HG02870 (cell line): ENCODE results near the gene GADD45A.

Experiments used
- ATAC-seq: cut with Tn5 transposase; IDR thresholded peaks from one replicate; pipeline ENCODE4 v1.9.1; 2021; ENCODE audit warnings: mild to moderate bottlenecking, moderate library complexity; ENCODE audit not compliant: unreplicated experiment

Gene GADD45A

DNA sequence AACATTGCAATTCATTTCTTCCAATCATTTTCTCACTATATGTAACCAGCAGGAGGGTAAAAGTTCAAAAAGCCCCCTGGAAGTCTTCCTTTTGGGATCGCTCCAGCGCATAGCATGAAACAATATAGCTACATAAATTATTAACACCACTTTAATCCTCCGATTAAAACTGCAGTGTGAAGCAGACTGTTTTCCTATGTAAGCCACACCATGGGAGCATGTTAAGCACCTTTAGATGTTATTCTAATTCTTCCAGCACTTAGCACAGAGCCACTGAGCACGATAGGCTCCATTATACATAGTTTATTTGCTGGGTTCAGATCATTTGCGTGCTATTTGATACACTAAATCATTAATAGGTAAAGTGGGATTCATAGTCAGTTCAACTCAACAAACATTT, 18.4 kb upstream of the GADD45A start:
- no peak for ATAC-seq

- no peak for ATAC-seq
Measured at GRCh38 chr1:67668660-67669059, 16.3 kb upstream of the GADD45A start.

DNA sequence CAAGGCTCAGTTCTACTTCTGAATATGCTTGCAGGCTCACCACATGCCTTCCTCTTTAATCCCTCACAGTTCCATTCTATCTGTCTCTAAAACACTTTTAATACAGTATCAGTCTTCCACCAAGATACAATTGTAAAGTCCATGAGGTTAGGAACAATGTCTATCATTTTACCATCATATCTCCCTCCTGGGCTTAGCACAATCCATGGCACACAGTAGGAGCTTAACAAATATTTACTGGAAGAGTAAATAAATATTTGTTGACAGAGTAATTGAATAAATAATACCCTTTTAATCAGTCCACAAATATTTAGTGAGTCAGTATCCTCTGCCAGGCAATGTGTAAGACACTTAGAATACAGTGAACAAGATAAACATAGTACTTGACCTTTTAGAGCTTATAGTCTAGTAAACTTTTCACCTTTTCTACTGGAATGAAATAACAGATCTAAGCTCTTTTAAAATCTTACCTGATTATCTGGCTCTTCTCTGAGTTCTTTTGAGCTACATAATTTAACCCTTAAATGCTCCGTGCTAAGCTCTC, 12.7 kb upstream of the GADD45A start:
- ATAC-seq: no peak

DNA sequence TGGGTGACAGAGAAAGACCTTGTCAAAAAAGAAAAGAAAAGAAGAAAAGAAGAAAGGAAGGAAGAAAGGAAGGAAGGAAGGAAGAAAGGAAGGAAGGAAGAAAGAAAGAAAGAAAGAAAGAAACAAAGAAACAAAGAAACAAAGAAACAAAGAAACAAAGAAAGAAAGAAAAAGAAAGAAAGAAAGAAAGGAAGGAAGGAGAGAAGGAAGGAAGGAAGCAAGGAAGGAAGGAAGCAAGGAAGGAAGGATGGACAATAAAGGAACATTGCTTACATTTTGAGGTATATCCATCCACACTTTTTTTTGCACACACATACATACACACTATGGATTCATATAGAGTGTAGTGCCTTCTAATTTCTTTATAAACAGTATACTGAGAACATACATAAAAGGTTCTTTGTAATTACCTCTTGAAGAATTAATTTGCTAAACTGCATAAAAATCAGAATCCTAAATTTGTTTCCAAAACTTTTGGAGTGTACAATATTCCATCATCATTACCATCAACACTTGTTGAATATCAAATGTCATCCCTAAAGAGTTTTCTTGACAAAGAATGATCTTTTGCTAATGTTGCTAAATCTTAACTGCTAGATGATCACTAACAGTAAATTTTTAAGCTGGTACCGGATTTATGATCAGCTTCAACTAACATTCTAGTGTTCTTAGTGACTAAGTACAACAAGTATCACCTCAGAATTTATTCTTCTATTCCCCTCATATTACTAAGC, 11.4 kb upstream of the GADD45A start:
- ATAC-seq: no peak

GRCh38 chr1:67674260-67675011, 10.6 kb upstream of the GADD45A start:
- ATAC-seq: peak; percentile 46

DNA sequence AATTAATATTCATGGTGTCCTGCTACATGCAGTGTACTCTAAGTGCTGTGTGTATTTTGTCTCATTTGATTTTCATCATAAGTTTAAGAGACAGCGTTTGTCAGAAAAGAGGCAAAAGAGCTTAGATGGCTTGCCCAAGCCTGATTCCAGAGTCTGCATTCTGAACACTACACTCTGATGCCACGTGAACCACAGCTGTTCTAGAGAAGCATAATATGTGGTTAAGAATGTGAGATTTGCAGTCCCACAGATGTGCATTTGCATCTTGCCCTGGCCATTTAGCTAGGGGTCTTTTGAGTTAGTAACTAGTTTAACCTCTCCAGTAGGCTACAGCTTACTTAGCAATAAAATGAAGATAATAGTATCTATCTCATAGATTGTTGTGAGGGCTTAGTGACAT, 9.2 kb upstream of the GADD45A start:
- peak; percentile 78 for ATAC-seq

GRCh38 chr1:67676287-67676686, 8.7 kb upstream of the GADD45A start:
- no peak for ATAC-seq

DNA sequence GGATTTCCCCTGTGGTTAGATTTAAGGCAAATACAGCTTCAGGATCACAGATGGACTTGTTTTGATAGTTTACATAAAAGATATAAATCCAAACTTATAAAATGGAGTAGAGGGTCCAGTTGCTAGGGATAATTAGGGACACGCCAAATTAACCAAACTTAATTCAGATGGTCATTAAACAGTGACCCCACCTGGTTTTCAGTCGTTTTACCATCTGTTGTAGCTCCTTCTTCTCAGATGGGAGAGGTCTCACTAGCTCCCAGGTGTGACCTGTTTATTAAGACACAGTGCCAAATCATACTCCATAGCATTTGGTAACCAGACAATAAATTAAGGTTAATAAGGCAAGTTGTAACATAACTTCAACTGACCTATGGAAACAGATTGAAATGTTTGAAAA, 8.1 kb upstream of the GADD45A start:
- no peak for ATAC-seq

- no peak for ATAC-seq
Measured at GRCh38 chr1:67677408-67677807, 7.6 kb upstream of the GADD45A start.

DNA sequence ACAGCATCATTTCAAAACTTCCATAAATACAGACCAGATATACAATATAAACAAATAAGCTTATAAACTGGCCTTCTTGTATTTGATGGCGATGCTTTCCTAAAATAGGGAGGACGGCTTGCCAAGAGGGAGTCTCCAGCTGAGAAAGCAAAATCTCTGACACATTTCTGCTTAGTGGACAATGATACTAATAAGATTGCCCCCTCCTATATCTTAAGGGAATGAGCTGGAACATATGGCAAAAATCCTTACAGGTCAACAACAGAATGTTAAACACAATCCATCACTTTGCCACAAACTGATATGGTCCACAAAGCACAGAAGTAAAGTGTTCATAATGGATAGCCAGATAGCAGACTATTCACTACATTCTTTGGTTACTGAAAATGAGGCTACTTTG, 7.1 kb upstream of the GADD45A start:
- no peak for ATAC-seq

GRCh38 chr1:67679691-67680090, 5.3 kb upstream of the GADD45A start:
- no peak for ATAC-seq

DNA sequence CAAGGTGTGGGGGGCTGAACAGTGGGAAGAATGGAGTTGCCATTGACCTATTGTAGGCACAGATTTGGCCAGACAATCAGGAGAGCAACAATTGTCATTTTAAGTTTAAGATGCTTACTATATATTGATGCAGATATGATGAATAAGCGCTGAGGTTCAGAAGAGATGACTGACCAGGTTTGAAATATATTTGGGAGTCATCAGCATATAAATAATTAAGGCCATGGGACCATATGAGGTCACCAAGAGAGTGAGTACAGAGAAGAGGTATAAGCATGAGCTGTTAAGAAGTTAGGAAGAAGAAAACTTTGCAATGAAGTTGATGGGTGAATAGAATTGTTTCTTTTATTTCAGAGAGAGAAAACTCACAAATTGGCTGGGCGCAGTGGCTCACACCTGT, 4.5 kb upstream of the GADD45A start:
- ATAC-seq: no peak

- no peak for ATAC-seq
Measured at GRCh38 chr1:67682659-67683197, 2.3 kb upstream of the GADD45A start.

- ATAC-seq: no peak
Measured at GRCh38 chr1:67683316-67683715, 1.7 kb upstream of the GADD45A start.

DNA sequence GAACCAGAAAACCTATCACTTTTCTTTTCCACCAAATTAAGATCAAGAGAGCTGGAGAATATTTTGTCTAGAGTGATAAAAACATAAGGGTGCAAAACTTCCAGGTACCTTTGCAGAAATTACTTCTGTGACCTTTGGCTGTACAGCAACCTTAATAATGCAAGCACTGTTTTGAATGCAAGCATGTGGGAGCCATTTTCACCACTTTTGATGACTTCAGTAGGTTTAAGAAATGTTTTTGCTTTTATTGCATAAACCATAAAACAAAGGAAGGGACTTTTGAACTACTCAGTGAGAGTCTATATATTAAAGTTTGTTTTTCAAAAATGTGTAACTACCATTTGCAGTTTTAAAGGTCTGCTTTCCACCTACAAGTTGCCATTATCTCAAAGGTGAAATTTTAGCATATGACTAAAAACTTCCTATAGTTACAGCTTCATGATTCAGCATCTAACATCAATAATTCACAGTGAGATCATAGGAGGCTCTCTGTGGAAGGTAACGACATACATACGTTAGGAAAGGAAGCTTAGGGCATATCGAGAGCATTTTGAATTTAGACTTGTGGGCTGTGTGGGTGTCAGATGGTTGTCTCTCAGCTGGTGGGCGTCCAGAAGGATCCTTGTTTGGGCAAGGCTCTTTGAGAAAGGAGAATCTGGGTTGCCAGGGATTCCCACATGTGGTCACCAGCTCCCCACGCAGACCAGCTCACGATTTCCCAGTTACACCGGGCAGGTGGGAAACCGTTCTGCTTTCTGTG, 1.1 kb upstream of the GADD45A start:
- no peak for ATAC-seq

DNA sequence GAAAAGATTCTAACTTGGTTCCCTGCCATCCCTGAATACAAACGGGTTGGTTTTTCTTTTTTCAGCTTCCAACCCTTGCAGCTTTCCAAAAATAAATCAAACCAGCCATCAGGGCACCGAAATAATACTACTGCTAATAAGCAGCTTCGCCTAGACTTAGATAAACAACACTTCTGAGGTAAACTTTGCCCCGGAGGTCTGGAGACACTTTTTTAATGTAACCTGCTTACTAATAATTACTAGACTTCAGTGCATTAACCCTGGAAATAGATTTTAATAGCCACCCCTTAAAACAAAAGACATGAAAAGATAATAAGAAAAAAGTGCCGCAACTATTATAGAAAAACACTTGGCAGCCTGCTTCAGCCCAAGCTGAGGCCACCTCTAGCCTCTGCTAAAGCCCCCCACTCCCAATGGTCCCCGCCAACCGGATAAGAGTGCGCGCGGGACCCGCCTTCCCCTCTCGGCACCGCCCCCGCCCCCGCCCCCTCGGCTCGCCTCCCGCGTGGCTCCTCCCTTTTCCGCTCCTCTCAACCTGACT, 405 bp upstream of the GADD45A start:
- no peak for ATAC-seq

DNA sequence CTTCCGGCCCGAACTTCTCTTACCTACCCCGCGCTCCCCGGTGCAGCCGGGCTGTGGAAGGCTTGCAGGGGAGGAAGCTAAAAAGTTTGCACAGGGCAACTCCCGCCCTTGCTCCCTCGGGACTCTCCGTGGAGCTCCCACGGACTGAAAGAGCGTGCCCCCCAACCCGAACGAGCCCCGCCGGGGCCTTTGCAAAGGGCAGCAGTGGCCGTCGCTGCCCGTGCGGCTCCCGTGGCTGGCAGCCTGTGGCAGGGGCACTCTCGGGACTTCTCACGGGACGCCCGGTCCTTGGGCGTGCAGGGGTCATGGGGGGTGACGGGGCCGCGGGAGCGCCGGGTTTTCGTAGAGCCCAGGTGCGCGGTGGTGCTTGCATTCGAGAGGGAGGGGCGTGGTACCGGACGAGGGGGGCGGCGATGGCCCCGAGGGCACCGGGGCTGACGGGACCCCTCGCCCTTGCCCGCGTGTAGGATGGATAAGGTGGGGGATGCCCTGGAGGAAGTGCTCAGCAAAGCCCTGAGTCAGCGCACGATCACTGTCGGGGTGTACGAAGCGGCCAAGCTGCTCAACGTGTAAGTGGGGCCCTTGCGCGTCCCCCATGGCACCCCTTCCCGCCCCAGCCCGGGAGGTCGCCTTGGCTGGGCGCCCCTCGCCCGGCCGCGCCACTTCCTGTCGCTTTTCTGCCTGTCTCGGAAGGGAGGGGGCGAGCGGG, 711 bp downstream of the GADD45A start:
- ATAC-seq: peak; percentile 1

GRCh38 chr1:67686267-67687197, 1.5 kb downstream of the GADD45A start:
- ATAC-seq: peak; percentile 25

DNA sequence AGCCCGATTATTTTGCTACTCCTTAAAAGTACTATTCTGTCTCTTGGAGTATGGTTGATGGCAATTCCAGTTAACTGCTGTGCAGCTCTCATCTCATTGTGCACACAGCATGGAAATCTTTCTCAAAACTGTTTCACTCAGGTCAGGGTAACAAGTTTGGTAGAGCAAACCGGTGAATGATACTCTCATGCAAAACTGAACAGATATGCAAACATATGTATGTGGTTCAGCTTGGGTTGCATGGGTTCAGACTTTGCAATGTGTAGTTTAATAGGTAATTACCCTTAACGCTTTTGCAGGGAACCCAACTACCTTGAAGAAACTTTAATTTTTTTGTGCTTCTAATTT, 2.2 kb downstream of the GADD45A start:
- ATAC-seq: no peak
